ENCODE results near the gene MARK2. TPM values are rescaled to one million over a fixed set of nuclear protein-coding genes. Genes with fewer than 3 reads are reported as not detected.

The MARK2 gene
- total and polyA plus RNA-seq, 10 of the 15 experiments (the other 5 are each of a cell fraction or from before 2014, with no cell fraction given) = 0.19 to 29.5 (median 13.2) TPM

DNA sequence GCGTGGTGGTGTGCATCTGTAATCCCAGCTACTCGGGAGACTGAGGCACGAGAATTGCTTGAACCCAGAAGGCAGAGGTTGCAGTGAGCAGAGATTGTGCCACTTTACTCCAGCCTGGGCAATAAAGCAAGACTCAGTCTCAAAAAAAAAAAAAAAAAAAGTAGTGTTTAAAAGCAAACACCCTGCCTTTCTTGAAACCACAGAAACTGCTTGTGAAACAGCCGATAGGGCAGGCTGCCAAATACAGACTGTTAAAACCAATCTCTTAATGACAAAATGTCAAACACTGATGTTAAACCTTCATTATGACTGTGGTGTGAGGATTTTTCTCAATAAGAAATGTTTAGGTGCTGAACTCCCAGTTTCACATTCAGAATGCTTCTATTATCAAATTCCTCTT, 27.3 kb downstream of the MARK2 start (continued):
- TF ChIP-seq, protein P1, sequence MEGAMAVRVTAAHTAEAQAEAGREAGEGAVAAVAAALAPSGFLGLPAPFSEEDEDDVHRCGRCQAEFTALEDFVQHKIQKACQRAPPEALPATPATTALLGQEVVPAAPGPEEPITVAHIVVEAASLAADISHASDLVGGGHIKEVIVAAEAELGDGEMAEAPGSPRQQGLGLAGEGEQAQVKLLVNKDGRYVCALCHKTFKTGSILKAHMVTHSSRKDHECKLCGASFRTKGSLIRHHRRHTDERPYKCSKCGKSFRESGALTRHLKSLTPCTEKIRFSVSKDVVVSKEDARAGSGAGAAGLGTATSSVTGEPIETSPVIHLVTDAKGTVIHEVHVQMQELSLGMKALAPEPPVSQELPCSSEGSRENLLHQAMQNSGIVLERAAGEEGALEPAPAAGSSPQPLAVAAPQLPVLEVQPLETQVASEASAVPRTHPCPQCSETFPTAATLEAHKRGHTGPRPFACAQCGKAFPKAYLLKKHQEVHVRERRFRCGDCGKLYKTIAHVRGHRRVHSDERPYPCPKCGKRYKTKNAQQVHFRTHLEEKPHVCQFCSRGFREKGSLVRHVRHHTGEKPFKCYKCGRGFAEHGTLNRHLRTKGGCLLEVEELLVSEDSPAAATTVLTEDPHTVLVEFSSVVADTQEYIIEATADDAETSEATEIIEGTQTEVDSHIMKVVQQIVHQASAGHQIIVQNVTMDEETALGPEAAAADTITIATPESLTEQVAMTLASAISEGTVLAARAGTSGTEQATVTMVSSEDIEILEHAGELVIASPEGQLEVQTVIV (IDR thresholded peaks at IDR 0.05; ENCODE audit: borderline replicate concordance, partially characterized antibody) = no peak
- TF ChIP-seq NFIC (IDR thresholded peaks at IDR 0.05; ENCODE audit: low read depth, low read length) = no peak
- no peak for TF ChIP-seq RCOR1 (conservative IDR thresholded peaks at IDR 0.05; ENCODE audit: low read depth, low read length)
- TF ChIP-seq DPF2 (IDR thresholded peaks at IDR 0.05) = peak; percentile 73; the same call in 1 of the 2 replicates
- TF ChIP-seq RELB (IDR thresholded peaks at IDR 0.05; ENCODE audit: low read depth) = peak; percentile 85; the same call in 1 of the 2 replicates
- TF ChIP-seq PAX8 (IDR thresholded peaks at IDR 0.05) = no peak; the same call in 1 of the 2 replicates
- no peak for TF ChIP-seq SPI1 (IDR thresholded peaks at IDR 0.05; ENCODE audit: borderline replicate concordance, insufficient read depth, low read depth, low read length)
- TF ChIP-seq ZSCAN29 (IDR thresholded peaks at IDR 0.05) = no peak
- TF ChIP-seq ZBED1 (IDR thresholded peaks at IDR 0.05; ENCODE audit: borderline replicate concordance) = no peak
- TF ChIP-seq TCF12 (IDR thresholded peaks at IDR 0.05; ENCODE audit: low read depth, low read length) = no peak
- TF ChIP-seq MXI1 (IDR thresholded peaks at IDR 0.05; ENCODE audit: low read depth, low read length) = peak; percentile 17; the same call in 1 of the 2 replicates
- TF ChIP-seq KAT2A (conservative IDR thresholded peaks at IDR 0.05; ENCODE audit: control insufficient read depth, low read depth, low read length) = no peak
- TF ChIP-seq, protein P2, sequence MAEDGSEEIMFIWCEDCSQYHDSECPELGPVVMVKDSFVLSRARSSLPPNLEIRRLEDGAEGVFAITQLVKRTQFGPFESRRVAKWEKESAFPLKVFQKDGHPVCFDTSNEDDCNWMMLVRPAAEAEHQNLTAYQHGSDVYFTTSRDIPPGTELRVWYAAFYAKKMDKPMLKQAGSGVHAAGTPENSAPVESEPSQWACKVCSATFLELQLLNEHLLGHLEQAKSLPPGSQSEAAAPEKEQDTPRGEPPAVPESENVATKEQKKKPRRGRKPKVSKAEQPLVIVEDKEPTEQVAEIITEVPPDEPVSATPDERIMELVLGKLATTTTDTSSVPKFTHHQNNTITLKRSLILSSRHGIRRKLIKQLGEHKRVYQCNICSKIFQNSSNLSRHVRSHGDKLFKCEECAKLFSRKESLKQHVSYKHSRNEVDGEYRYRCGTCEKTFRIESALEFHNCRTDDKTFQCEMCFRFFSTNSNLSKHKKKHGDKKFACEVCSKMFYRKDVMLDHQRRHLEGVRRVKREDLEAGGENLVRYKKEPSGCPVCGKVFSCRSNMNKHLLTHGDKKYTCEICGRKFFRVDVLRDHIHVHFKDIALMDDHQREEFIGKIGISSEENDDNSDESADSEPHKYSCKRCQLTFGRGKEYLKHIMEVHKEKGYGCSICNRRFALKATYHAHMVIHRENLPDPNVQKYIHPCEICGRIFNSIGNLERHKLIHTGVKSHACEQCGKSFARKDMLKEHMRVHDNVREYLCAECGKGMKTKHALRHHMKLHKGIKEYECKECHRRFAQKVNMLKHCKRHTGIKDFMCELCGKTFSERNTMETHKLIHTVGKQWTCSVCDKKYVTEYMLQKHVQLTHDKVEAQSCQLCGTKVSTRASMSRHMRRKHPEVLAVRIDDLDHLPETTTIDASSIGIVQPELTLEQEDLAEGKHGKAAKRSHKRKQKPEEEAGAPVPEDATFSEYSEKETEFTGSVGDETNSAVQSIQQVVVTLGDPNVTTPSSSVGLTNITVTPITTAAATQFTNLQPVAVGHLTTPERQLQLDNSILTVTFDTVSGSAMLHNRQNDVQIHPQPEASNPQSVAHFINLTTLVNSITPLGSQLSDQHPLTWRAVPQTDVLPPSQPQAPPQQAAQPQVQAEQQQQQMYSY (CRISPR knock-in tag; IDR thresholded peaks at IDR 0.05) = no peak
- TF ChIP-seq EGR1 (IDR thresholded peaks at IDR 0.05; ENCODE audit: borderline replicate concordance in 1 of 2, low read depth in 2 of 2, low read length in 2 of 2) = no peak
- TF ChIP-seq NR2F1 (conservative IDR thresholded peaks at IDR 0.05) = peak; percentile 67
- no peak for TF ChIP-seq STAT1 (conservative IDR thresholded peaks at IDR 0.05)
- no peak for TF ChIP-seq HCFC1 (IDR thresholded peaks at IDR 0.05; ENCODE audit: low read length)
- no peak for TF ChIP-seq ZNF24 (IDR thresholded peaks at IDR 0.05)
- TF ChIP-seq, protein P3, sequence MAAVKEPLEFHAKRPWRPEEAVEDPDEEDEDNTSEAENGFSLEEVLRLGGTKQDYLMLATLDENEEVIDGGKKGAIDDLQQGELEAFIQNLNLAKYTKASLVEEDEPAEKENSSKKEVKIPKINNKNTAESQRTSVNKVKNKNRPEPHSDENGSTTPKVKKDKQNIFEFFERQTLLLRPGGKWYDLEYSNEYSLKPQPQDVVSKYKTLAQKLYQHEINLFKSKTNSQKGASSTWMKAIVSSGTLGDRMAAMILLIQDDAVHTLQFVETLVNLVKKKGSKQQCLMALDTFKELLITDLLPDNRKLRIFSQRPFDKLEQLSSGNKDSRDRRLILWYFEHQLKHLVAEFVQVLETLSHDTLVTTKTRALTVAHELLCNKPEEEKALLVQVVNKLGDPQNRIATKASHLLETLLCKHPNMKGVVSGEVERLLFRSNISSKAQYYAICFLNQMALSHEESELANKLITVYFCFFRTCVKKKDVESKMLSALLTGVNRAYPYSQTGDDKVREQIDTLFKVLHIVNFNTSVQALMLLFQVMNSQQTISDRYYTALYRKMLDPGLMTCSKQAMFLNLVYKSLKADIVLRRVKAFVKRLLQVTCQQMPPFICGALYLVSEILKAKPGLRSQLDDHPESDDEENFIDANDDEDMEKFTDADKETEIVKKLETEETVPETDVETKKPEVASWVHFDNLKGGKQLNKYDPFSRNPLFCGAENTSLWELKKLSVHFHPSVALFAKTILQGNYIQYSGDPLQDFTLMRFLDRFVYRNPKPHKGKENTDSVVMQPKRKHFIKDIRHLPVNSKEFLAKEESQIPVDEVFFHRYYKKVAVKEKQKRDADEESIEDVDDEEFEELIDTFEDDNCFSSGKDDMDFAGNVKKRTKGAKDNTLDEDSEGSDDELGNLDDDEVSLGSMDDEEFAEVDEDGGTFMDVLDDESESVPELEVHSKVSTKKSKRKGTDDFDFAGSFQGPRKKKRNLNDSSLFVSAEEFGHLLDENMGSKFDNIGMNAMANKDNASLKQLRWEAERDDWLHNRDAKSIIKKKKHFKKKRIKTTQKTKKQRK (IDR thresholded peaks at IDR 0.05; ENCODE audit: low read depth, low read length) = no peak

Data from GM12878 (cell line).